ENCODE results near the gene MED14.

The MED14 gene

DNA sequence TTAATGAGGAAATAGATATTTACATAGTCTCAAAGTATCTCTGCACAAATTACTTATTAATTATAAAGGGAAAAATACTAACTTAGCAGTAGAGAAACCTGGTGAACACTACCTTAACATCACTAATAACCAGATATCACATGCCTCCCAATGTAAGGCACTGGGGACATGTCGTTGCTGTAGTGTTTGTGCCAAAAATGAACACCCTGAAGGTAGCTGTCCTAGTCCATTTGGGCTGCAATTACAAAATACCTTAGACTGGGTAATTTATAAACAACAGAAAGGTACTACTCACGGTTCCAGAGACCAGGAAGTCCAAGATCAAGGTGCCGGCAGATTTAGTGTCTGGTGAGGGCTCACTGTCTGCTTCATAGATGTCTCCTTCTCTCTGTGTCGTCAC is 122.8 kb downstream of the MED14 start:
- Histone ChIP-seq H3K27me3 (ENCODE audit: control insufficient read depth, insufficient read depth, low read length) (no peaks in the 10 kb centered on the region), H3K4me1 (ENCODE audit: control insufficient read depth, insufficient read depth, low read length) (no peaks in the 10 kb centered on the region), H3K36me3 (ENCODE audit: control insufficient read depth, insufficient read depth, low read length) (no peaks in the 10 kb centered on the region), H3K9ac (ENCODE audit: low read length) (no peak overlapping the region), H3K4me3 (ENCODE audit: low read length) (no peak overlapping the region), H3K27ac (ENCODE audit: low read depth, low read length) (no peak overlapping the region)

DNA sequence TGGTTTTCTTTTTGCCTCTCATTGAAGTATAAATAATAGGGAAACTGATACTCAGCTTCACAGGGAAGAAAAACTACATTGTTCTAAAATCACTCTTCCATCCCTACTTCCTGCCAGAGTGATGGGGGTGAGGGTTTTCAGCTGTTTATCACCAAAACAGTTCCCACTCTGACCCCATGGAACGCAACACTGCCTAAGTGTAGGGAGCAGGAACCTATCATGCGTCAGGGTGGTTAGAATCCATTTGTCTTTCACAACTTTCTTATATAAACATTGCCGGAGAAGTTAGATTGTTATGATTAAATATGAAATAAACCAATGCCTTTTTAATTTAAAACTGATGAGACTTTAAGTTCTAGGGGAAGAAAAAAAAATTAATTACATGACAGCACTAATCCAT is 128.0 kb downstream of the MED14 start:
- H3K27me3 ChIP-seq (ENCODE audit: control insufficient read depth, insufficient read depth, low read length) = no peaks in the 10 kb centered on the region
- H3K27ac ChIP-seq (ENCODE audit: low read depth, low read length) = no peak overlapping the region
- no peaks in the 10 kb centered on the region for H3K36me3 ChIP-seq (ENCODE audit: control insufficient read depth, insufficient read depth, low read length)

GRCh38 chrX:40603446-40603845 is 131.9 kb downstream of the MED14 start:
- Histone ChIP-seq H3K36me3 (ENCODE audit: control insufficient read depth, insufficient read depth, low read length) (no peaks in the 10 kb centered on the region), H3K27ac (ENCODE audit: low read depth, low read length) (no peak overlapping the region), H3K4me1 (ENCODE audit: control insufficient read depth, insufficient read depth, low read length) (no peaks in the 10 kb centered on the region), H3K4me3 (ENCODE audit: low read length) (no peak overlapping the region), H3K9ac (ENCODE audit: low read length) (no peak overlapping the region), H3K27me3 (ENCODE audit: control insufficient read depth, insufficient read depth, low read length) (no peaks in the 10 kb centered on the region)

More for the DNA sequence above, 128.0 kb downstream of the MED14 start:
- Histone ChIP-seq H3K4me3 (ENCODE audit: low read length) (no peak overlapping the region), H3K4me1 (ENCODE audit: control insufficient read depth, insufficient read depth, low read length) (no peaks in the 10 kb centered on the region), H3K9ac (ENCODE audit: low read length) (no peak overlapping the region)
